ENCODE results near the gene CD300LD.

DNA sequence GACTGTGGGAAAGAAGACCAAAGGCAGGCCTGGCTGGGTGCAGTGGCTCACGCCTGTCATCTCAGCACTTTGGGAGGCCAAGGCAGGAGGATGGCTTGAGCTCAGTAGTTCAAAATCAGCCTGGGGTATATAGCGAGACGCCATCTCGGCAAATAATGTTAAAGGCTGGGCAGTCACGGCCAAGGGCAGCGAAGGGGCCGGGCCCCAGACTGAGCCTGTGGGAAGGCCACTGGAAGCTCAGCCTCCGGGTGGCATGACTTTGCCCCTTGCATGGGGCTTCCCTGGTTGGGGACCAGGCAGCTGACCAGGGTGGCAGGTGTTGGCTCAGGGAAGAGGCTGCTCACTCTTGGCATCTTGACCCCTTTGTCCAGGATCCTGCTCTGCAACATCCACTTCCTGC is 14.0 kb upstream of the CD300LD start:
- TF ChIP-seq POLR2AphosphoS5 (IDR thresholded peaks at IDR 0.05) = no peak
- TF ChIP-seq, protein P1, sequence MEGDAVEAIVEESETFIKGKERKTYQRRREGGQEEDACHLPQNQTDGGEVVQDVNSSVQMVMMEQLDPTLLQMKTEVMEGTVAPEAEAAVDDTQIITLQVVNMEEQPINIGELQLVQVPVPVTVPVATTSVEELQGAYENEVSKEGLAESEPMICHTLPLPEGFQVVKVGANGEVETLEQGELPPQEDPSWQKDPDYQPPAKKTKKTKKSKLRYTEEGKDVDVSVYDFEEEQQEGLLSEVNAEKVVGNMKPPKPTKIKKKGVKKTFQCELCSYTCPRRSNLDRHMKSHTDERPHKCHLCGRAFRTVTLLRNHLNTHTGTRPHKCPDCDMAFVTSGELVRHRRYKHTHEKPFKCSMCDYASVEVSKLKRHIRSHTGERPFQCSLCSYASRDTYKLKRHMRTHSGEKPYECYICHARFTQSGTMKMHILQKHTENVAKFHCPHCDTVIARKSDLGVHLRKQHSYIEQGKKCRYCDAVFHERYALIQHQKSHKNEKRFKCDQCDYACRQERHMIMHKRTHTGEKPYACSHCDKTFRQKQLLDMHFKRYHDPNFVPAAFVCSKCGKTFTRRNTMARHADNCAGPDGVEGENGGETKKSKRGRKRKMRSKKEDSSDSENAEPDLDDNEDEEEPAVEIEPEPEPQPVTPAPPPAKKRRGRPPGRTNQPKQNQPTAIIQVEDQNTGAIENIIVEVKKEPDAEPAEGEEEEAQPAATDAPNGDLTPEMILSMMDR (IDR thresholded peaks at IDR 0.05) = no peak
